ENCODE data around the gene GALNT11.

GALNT11 gene

DNA sequence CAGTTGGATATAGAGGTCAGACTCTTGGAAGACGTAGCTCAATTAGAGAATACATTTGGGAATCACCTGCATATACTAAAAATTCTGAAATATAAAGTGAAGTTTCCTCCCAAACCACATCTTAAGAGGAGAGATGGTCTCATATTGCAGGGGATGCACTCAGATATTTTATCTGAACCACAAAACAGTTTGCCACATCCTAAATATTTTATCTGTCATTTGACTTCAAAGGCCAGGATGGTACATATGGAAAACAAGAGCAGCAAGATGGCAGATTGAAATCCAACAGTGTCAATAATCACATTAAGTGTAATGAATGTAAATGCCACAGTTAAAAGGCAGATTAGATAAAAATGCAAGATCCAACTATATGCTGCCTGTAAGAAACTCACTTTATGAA lies 97.1 kb downstream of the GALNT11 start:
- DNase-seq = no peak

- no peak for DNase-seq
Observed at GRCh38 chr7:152126741-152127140, 101.3 kb downstream of the GALNT11 start.

- DNase-seq = no peak
Observed at GRCh38 chr7:152127229-152127628, 101.8 kb downstream of the GALNT11 start.

- DNase-seq = no peak
Observed at GRCh38 chr7:152128252-152128651, 102.8 kb downstream of the GALNT11 start.

DNA sequence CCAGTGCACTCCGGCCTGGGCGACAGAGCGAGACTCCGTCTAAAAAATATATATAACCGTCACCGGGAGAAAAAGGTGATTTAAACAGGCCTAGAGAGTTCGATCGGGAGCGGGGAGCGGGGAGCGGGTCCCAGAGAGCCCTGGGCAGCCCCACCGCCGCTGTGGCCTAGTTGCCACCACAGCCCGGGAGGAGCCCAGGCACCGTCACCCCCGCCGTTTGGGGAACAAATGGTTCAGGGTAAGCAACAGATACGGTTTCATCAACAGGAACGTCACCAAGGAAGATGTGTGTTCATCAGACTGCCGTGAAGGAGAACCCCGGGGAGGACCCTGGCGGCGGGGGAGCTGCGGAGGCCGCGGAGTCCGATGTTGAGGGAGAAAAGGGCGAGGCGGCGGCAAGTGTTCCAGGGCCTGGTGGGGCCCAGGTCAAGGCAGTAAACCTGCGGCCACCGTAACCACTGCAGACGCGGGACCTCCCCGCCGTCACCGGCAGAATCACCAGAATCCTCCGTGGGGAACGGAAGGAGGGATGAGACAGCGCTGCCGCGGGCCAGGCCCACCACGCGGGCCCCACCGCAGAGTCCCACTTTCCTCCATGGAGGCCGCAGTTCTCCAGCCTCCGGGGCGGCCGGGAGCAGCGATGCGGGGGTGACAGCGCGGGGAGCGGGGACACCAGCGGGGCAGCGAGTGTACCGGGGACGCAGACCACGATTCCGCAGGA lies 103.4 kb downstream of the GALNT11 start:
- no peak for DNase-seq

- no peak for DNase-seq
Observed at GRCh38 chr7:152129682-152130081, 104.2 kb downstream of the GALNT11 start.

DNA sequence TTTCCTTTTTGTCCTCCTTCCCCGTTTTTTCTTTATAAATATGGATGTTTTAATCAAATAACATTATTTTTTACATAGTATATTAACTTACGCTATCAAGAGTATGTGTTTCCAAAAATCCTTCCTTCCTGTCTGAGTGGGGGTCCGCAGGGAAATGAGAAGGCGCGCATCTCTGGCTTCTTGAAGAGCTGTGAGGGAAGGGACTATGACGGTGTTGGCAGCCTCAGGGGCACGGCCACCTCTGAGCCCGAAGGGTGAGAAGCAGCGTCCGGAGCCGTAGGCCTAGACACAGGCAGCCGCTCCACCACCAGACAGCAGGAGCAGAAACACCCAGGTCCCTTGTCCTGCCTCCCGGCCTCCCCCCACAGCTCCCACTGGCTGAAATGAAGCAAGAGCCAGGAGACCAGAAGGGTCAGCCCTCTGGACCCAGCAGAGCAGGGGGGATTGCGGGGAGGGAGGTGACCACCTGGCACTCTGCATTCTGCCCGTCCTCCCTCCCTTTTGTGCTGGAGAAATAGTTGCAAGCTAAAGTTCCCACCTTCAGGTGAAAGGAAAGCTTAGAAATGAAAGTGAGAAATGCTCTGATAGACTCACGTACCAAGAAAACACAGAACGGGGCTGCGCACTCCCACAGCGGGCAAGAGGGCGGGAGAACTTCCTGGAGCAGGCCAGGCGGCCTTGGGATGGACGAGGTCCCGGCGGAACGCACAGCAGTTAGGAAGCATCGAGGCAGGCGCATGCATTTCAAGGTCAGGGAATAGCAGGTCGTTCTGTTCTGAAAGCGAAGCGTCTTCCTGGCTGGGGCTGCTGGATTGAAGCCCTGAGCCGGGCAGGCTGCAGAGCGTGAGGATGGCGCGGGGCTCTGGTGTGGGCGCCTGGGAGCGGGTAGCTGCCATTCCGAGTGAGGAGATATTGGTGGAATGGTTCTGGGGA lies 105.5 kb downstream of the GALNT11 start:
- DNase-seq = no peak

GRCh38 chr7:152131981-152132494 lies 106.6 kb downstream of the GALNT11 start:
- no peak for DNase-seq

- DNase-seq = no peak
Observed at GRCh38 chr7:152132812-152133211, 107.3 kb downstream of the GALNT11 start.

GRCh38 chr7:152133804-152134203 lies 108.3 kb downstream of the GALNT11 start:
- no peak for DNase-seq

GRCh38 chr7:152136686-152137085 lies 111.2 kb downstream of the GALNT11 start:
- DNase-seq = no peak

DNA sequence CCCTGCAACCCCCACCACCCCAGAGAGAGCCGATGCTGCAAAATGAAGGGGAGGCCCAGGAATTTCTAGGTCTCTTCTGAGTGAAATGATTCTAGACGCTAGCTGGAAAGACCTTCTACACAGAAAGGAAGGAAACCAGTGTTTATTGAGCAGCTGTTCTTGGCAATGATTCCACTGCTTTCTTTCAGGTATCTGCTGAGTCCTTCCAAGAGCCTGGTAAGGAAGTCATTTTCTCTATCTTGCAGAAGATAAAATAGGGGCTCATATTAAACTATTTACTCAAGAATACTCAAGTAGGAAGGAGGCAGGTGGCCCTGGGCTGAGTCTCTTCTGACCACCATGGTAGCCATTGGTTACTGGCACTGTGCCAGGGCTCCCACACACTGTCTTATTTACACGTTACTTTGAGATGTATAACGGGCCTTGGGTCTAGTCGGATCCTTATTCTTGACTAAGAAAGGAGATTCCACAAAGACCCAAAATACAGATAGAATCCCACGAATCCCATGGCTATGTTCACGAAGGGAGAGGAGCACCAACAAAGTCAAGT lies 112.1 kb downstream of the GALNT11 start:
- DNase-seq = no peak

- no peak for DNase-seq
Observed at GRCh38 chr7:152140067-152140466, 114.6 kb downstream of the GALNT11 start.

- DNase-seq = no peak
Observed at GRCh38 chr7:152140560-152140959, 115.1 kb downstream of the GALNT11 start.

- DNase-seq = no peak
Observed at GRCh38 chr7:152142976-152143595, 117.6 kb downstream of the GALNT11 start.

DNA sequence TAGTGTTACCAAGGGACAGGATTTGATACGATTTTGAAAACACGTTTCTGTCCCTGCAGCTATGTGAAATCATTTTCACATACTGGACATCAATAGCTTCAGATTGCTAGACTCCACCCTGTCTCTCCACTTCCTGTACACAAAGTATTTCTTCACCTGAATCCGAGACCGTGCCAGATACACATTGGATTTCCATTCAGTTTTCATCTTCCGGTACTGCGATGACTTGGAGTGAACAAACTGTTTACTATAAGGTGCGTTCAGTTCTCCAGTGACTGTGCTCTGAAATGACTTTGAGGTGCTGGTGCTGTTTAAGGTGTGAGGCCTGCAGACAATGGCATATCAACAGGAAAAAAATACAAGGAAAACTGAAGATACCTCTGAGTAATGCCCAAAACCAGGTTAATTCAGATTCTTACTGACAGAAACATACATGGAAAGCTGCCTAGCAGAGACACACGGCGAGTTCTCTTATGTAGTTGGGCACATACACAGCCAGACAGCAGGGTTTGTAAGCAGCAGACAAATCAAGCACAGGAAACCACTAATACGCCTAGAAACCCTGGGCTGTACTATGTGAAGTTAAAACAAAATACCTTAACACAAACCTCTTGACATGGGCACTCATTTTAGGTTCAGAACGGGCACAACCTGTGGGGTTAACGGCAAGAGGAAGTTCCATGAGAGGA lies 119.2 kb downstream of the GALNT11 start:
- no peak for DNase-seq

DNA sequence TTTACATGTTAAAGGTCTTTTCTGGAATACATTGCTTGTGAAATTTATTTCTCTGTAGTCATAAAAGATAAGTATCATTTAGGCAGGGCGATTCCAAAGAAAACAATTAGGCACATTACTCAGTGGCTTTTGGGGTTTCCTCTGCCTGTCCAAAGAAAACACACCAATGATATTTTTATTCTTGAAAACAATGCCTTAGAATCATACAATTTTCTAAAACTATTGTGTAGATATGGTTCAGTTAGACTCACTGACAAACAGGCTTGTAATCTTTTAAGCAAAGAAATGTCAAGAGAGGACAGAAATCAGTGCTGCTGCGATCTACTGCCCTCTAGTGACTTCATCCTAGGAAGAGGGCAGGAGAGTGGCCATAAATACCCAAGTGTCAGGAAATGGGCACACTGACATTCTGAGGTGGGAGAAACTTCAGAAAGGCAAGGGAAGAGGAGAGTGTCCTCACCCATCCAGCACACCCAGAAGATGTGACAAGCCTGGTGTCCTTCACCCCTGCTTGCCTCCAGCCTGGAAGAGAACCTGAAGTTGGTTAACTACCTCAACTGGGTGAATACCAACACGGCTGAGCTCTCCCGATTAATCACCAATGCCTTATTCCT lies 120.5 kb downstream of the GALNT11 start:
- DNase-seq = peak in 1 of 2 experiments; percentile 20

DNA sequence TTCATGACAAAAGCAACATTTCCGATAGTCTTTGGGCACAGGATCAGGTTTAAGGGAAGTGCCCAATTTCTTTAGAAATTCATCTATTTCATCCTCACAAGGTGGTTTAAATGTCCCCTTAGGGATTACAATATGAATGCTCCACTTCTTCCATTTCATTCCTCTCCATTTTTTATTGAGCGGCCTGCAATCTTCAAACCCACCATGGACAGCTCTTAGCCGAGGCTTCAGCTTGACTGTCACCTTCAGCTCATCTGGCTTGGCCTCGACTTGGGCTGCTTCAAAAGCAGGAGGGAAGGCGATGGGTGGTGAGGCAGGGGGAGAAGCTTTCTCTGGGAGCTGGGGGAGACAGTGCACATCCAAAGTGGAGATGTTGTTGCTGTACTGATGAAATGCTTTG lies 123.2 kb downstream of the GALNT11 start:
- DNase-seq = no peak

GRCh38 chr7:152149363-152149762 lies 123.9 kb downstream of the GALNT11 start:
- no peak for DNase-seq

DNA sequence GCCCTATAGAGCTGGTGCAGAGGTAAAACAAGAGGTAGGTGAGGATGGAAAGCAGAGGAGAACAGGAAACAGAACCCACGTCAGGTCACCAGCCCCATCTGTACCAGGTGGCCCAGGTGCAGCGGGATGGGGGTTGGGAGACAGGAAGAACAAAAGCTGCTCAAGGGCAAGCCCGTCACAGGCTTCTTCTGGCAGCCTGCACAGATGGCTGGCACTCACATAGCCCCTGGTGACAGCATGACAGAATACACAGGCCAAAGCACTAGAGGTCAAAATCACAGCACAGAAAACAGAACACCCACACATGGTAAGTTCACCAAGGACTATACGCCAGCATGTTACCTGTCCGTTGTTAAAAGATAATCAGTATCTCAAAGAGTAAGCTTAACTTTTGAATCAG lies 126.8 kb downstream of the GALNT11 start:
- no peak for DNase-seq

GRCh38 chr7:152158801-152159587 lies 133.5 kb downstream of the GALNT11 start:
- DNase-seq = no peak
